HG03442 (cell line): ENCODE measurements around the gene TSPAN17.

Experiments
- ATAC-seq: cut with Tn5 transposase; IDR thresholded peaks from one replicate; pipeline ENCODE4 v1.9.1; 2021; ENCODE audit warnings: mild to moderate bottlenecking, moderate library complexity; ENCODE audit not compliant: unreplicated experiment

Gene TSPAN17

GRCh38 chr5:176620333-176620981 lies 26.8 kb upstream of the TSPAN17 start:
- ATAC-seq, result no peak

DNA sequence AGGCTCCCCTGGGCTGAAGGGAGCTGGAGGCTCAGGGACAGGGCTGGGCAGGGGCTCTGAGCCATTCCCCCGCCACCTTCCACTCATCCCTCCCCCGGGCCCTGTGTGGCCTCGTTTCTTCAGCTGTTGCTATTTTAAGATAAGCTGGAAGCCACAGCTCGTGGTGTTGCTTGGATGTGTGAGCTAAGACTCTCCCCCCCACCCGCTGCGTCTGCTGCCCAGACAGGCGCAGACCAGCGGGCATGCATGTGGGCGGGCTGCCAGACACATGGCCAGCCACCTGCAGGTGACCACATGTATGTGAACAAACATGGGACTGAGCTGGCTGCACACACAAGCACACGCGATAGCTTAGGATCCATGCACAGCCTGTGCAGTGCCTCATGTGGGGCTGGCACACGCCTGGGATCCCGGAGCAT lies 25.6 kb upstream of the TSPAN17 start:
- ATAC-seq, result no peak

DNA sequence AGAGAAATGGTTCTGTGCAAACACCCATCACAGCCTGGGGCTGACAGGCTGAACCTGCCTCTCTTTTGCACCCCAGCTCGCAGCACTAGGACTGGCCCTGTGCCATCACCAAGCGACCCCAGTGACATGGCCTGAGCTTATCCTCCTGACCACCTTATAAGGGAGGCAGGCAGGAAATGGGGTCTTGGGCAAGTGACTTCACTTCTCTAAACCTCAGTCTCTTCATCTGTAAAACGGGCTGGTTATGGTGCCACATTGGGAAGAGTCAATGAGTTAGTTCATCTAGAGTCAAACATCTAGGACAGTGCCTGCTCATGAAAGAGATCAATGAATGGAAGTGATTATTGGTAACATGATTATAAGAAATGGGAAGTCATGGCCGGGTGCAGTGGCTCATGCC lies 23.1 kb upstream of the TSPAN17 start:
- no peak for ATAC-seq

DNA sequence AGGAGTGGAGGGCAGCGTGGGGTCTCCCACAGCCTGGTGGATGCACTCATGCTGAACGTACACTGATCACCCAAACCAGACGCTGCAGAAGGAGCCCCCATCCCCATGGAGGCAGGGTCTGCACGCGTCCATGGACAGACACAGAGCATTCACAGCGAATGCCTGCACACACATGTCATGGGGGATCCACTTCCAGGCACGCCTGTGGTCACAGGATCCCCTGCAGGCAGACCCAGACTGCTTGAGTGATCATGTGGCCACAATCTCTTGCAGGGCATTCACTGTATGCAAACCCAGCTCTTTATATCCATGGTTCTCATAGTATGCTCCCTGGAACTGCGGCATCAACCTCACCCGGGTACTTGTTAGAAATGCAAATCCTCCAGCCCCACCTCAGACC lies 22.3 kb upstream of the TSPAN17 start:
- no peak for ATAC-seq

- no peak for ATAC-seq
Measured at GRCh38 chr5:176625512-176625911, 21.8 kb upstream of the TSPAN17 start.

DNA sequence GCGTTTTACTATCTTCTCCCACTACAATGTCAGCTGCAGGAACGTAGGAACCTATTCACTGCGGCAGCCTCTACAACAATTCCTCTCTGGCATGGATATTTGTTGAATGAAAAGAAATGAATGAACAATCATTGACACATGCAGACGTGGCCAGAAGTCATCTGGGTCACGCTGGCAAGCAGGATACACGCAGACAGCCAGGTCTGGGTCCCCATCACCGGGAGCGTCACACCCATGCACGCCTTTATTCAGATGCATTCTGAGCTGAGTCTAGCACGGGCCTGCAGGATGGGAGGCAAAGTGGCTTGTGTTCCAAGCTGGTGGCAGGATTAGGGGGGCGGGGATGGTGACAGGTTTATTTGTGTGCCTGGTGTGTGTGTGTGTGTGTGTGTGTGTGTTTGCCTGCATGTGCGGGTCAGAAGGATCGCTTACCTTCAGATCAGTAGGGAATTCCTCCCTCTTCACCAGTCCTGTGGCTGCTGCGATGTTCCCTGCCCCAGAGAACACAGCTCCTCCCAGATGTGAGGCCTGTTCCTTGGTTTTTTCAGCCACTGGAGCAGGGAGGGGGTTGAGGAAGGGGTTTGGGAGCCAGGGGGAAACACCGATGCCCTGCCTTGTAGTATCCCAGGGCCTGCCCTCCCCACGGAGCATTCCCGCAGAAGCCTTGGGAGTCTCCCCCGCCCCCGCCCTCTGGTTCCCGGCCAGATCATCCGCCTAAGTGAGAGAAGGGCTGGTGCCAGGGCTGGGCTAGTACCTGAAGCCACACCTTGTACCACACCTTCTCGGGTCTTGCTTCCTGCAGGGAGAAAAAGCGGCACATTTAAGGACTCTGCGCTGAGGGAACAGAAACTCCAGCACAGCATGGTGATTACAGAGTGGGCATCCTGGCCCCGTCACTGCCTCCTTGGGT lies 21.1 kb upstream of the TSPAN17 start:
- ATAC-seq, result no peak

- no peak for ATAC-seq
Measured at GRCh38 chr5:176626876-176627236, 20.4 kb upstream of the TSPAN17 start.

DNA sequence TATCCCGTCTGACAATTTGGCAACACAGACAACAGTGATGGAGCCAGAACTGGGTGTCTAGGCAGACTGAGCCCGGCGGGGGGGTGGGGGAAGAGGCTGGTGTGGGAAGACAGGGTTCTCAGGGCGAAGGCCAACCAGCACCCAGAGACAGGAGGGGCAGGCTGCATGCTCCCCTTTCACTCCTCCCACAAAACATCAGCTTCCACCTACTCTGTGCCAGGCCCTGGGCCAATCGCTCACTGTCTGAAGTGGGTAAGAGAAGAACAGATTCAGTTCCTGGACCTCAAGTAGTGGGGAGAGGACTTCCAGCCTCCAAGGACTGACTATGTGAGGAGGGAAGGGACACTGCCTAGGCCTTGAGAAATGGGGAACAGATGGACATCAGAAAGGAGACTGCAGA lies 19.7 kb upstream of the TSPAN17 start:
- ATAC-seq, result no peak

DNA sequence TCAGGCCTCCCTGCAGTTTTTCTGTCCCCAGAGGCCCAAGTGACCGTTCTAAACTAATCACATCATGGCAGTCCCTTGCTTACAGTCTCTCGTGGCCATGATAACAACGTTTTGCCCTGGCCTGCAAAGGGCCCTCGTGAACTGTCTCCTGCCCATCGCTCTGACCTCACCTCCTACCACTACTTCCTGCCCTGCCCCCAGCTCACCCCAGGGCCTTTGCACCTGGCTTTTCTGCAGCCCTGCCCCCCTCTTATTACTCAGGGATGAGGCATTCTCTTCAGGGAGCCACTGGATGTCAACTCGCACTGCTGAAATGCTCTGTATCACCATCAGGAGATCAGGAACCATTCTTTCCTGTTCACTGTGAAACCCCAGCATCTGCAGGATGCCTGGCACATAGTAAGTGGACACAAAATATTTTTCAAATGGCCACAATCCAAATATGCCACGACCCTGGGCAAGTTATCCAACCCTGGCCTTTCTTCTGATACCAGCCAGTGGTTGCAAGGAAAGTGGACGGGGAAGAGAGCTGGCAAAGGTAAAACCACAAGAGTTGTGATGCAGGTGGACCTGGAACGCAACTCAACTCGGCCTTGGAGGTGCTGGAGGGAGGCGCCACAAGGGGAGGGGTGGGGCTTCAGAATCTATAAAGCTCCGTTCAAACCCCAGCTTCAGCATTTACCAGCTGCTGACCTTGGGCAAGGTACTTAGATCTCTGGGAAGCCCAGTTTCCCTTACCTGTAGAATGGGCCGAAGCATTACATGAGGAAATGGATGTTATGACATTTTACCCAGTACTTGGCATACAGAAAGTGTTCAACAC lies 18.7 kb upstream of the TSPAN17 start:
- no peak for ATAC-seq

- no peak for ATAC-seq
Measured at GRCh38 chr5:176629317-176629852, 17.9 kb upstream of the TSPAN17 start.

DNA sequence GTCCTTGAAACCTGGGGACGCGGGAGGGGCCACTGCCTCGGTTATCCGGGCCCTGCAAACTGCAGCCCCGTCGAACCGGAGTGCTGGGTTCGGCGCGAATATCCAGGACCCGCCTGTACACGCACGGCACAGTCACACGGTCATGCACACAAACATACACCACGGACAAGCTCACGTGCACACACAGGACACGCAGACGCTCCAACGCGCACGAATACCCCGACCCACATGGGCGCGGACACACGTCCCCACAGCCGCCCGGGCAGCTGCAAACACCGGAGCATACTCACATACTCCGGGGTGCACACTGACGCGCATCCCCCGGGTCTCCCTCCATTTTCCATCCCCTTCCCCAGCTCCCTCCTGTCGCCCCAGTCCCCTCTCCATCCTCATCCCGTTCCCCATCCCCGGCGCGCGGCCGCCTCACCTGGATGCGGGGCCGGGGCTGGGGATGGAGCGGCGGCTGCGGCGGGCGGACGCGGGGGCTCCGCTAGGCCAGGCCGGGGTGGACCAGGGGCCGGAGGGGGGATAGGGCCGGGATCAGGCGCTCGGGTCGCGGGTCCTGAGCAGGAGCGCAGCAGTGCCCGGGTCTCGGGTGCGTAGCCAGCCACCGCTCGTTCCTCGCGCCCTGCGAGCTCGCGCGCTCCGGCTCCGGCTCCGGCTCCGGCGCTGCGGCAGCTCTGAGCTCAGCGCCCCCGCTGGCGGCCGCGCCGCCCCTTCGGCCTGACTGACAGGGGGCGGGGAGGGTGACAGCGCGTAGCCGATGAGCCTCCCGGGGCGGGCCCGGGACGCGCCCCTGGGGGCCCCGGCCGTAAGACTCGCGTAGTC lies 17.2 kb upstream of the TSPAN17 start, which contains the start of the genes EIF4E1B and SNCB:
Gene EIF4E1B, plus strand, starts transcription at position 823 of the 828 bp plus-strand sequence. CDS start 12,113 bp downstream, outside the sequence.
Gene SNCB, minus strand, starts transcription at position 682 of the 828 bp plus-strand sequence. CDS start 880 bp downstream, outside the sequence.
- ATAC-seq, result no peak

GRCh38 chr5:176630681-176631222 lies 16.5 kb upstream of the TSPAN17 start:
- ATAC-seq, result no peak

GRCh38 chr5:176631383-176632200 lies 15.7 kb upstream of the TSPAN17 start:
- no peak for ATAC-seq

GRCh38 chr5:176632745-176633144 lies 14.5 kb upstream of the TSPAN17 start:
- no peak for ATAC-seq

GRCh38 chr5:176633598-176633997 lies 13.7 kb upstream of the TSPAN17 start:
- ATAC-seq, result no peak

DNA sequence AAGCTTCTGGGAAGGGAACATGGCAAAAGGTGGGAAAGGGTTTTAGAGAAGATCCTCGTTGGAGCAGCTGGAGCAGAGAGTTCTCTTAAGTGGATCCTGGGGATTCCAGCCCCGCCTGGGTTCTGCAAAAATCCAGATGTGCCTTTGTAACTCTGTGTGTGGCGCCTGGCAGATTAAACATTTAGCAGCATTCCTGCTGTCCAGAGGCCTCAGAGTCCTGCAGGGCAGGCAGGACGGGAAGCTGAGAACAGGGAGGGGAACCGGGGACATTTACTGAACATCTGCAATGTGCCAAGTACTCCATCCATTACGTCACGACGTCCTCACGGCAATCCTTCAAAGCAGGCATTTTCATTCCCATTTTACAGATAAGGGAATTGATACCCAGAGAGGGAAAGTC lies 10.9 kb upstream of the TSPAN17 start:
- ATAC-seq, result no peak

- ATAC-seq, result no peak
Measured at GRCh38 chr5:176637556-176637955, 9.7 kb upstream of the TSPAN17 start.

DNA sequence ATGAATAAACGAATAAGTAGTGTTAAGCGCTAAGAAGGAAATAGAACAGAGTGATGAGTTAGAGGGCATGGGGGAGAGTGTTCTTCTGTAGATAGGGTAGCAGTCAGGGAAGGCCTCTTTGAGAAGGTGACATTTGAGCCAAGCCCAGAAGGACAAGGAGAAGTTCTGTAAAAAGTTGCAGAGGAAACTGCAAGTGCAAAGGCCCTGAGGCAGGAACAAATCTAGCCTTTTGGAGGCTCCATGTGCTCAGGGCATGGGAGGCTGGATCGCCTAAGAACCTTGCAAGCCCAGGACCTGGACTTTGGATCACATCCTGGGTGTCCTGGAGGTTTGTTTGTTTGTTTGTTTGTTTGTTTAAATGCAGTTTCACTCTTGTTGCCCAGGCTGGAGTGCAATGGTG lies 8.8 kb upstream of the TSPAN17 start:
- ATAC-seq, result no peak

DNA sequence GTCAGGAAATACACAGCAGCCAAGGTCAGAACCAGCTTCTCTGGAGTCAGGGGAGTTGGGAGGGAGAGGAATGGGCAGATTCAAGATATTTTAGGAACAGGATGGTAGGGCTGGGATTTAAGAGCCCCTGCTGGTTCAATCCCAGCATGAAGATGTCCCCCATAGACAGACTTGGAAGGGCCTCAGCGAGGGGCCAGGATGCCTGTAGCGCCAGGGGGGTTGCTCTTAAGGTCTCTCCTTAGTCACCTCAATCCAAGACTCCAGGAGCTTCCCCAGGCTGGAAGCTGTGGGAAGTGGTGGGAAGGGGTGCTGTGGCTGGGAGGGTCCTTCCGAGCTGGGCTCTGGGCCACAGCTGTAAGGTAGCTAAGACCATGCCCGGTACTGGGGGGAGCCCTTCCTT lies 8.1 kb upstream of the TSPAN17 start:
- no peak for ATAC-seq
